NCI-H2196 treated with DMSO at 0.1 percent for 48 hours (cell line): ENCODE data around the gene DMRTA2.
"Not testable (repeated sequence)": the region's sequence is repeated elsewhere in the genome, so short reads cannot be mapped to it uniquely, and the experiment has no call there.

Source experiments
- DNase-seq: peaks from one replicate; lab custom pipeline; 2025; ENCODE audit not compliant: unreplicated experiment; lab: John Stamatoyannopoulos, UW

Gene DMRTA2

DNA sequence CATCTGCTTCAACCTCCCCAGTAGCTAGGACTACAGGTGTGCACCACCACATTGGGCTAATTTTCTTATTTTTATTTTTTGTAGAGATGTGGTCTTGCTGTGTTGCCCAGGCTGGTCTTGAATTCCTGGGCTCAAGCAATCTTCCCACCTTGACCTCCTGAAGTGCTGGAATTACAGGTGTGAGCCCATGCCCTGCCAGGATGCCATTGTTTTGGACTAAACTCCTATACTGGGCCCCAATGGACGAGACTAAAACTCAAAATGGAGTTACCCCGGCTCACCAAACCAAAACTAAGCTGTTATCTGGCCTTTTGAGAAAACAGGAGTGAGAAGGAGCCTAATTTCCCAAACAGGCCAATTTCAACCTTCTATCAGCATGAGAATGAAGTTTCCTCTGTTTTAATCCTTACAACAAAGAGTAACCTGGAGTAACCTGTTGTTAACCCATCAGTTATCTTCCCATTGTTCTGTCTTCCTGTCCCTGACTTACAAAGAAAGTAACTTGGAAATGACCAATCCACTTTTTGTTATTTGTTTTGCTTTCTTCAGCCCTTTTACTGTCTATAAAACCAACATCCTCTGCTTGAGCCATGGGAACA lies 29.6 kb downstream of the DMRTA2 start:
- no peak for DNase-seq

DNA sequence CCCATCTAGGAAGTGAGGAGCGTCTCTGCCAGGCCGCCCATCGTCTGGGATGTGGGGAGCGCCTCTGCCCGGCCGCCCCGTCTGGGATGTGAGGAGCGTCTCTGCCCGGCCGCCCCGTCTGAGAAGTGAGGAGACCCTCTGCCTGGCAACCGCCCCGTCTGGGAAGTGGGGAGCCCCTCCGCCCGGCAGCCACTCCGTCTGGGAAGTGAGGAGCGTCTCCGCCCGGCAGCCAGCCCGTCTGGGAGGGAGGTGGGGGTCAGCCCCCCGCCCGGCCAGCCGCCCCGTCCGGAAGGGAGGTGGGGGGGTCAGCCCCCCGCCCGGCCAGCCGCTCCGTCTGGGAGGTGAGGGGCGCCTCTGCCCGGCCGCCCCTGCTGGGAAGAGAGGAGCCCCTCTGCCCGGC lies 41.7 kb downstream of the DMRTA2 start:
- not testable (repeated sequence) for DNase-seq

DNA sequence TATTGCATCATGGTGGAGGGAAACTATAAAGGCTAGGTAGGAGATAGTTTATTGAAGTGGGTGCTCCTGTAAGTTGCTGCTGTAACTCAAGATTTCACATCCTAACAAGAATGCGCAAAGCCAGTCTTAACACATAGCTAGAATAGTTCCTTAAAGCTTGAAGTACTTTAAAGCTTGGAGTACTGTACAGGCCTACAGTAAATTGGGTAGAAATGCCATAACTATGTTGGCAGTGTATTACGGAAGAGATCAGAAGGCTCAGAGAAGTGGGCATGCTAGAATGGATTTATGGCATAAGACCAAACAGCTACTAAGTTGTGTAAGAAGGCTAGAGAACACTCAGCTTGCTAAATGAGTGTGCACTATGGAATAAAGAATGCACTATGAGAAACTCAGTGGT lies 44.5 kb downstream of the DMRTA2 start:
- no peak for DNase-seq

GRCh38 chr1:50373532-50373931 lies 49.7 kb downstream of the DMRTA2 start:
- no peak for DNase-seq

GRCh38 chr1:50371749-50372148 lies 51.5 kb downstream of the DMRTA2 start:
- DNase-seq, result no peak

DNA sequence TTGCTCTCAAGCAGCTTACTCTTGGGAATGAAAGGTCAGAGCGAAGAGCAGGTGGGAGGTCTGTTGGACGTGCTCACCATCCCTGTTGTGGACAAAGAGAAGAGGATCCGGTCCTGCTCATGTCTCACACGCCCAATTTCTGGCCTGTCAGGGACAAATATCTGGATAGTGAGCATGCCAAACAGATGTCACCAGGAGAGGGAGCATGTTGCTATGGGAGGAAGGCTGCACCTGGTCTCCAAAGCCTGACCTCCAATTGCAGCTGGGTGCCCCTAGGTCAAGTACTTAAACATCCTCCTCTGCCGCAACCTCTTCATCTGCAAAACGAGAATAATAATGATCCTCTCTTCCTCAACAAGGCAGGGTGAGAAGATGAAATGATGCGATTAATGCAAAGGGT lies 53.4 kb downstream of the DMRTA2 start:
- DNase-seq, result peak; percentile 33

DNA sequence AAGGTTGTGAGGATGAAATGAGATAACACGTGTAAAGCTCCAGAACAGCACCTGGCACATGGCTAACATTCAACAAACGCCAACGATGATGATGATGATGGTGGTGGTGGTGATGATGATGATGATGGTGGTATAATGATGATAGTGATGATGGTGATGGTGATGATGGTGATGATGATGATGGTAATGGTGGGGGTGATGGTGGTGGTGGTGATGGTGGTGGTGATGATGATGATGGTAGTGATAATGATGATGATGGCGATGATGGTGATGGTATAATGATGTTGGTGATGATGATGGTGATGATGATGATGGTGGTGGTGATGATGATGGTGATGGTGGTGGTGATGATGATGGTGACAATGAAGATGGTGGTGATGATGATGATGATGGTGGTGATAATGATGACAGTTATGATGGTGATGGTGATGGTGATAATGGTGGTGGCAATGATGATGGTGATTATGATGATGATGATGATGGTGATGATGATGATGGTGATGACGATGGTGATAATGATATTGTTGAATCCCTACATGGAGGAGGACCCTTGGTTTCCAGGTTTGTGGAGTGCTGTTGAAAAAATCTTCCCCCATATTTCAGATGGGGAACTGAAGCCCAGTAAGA lies 54.1 kb downstream of the DMRTA2 start:
- no peak for DNase-seq

- DNase-seq, result peak; percentile 15
These were observed 54.9 kb downstream of the DMRTA2 start for GRCh38 chr1:50368179-50369007.
